HCT116 (cell line): ENCODE data around the gene CFAP61. TPM values are rescaled to one million over a fixed set of nuclear protein-coding genes. Genes with fewer than 3 reads are reported as not detected.

ENCODE experiments used
- ATAC-seq: fragments of 200-7000 bp; cut with Tn5 transposase; 2 replicates; pipeline ENCODE4 v1.9.1; 2020; ENCODE audit warnings: mild to moderate bottlenecking, moderate library complexity
- BruUV-seq: library from RNA; stranded (reverse); fragments of 400-500 nt; replicated peaks from 2 replicates; lab custom pipeline; 2021; lab: Mats Ljungman, UMichigan
- CTCF ChIA-PET: fragments of 300-600 bp; sonication (Branson Sonifier 250); formaldehyde crosslinking; loops from one replicate; lab custom pipeline; 2021; ENCODE audit warnings: antibody characterized with exemption; lab: Charles Lee
- POLR2A ChIA-PET: fragments of 300-600, 350-600 bp; sonication (Branson Sonifier 250); formaldehyde crosslinking; loops from one replicate; lab custom pipeline; 2021; ENCODE audit warnings: antibody characterized with exemption; lab: Charles Lee
- RAD21 ChIA-PET, 2 experiments: fragments of 300-600 bp; sonication (Branson Sonifier 250); formaldehyde crosslinking; loops; one replicate each; lab custom pipeline; 2023; ENCODE audit warnings: low total read pairs in 2 of 2; ENCODE audit not compliant: uncharacterized antibody in 2 of 2, unreplicated experiment in 2 of 2, low non-redundant PET in 1 of 2; lab: Charles Lee
- DNase-seq: peaks from one replicate; pipeline ENCODE4 v3.0.0-alpha.2; 2010; ENCODE audit warnings: low read depth, low spot score
- H2AFZ ChIP-seq: fragments of 200-600 bp; shearing (Covaris generic), sonication (generic); 2 replicates; pipeline ENCODE4 v1.6.1; 2017; ENCODE audit warnings: low read depth, mixed run types, mixed read lengths, antibody characterized with exemption, low read length; ENCODE audit not compliant: poor library complexity, severe bottlenecking
- H3K27ac ChIP-seq: 2 replicates; pipeline ENCODE4 v1.5.1; 2012; ENCODE audit warnings: low read depth, low read length
- H3K27me3 ChIP-seq: fragments of 200-600 bp; sonication (generic); 2 replicates; pipeline ENCODE4 v1.6.1; 2016; ENCODE audit warnings: mixed run types, low read length, mixed read lengths; ENCODE audit not compliant: insufficient read depth
- H3K36me3 ChIP-seq, 2 experiments: fragments of 200-500 bp in 1 of 2; fragments of 200-600 bp in 1 of 2; sonication (Bioruptor generic) in 1 of 2; sonication (generic) in 1 of 2; 2 replicates each; pipeline versions ENCODE4 v1.5.1 to v1.6.1; 2014 to 2016; ENCODE audit warnings: low read length in 2 of 2, inconsistent platforms in 1 of 2, mixed read lengths in 1 of 2, mixed run types in 1 of 2; ENCODE audit not compliant: insufficient read depth in 2 of 2, control insufficient read depth in 1 of 2
- H3K4me1 ChIP-seq, 2 experiments: fragments of 200-600 bp in 1 of 2; sonication (generic) in 1 of 2; 2 replicates each; pipeline versions ENCODE4 v1.5.1 to v1.6.1; 2012 to 2017; ENCODE audit warnings: low read length in 2 of 2, inconsistent platforms in 1 of 2, mild to moderate bottlenecking in 1 of 2, mixed read lengths in 1 of 2, mixed run types in 1 of 2, moderate library complexity in 1 of 2; ENCODE audit not compliant: insufficient read depth in 2 of 2, control insufficient read depth in 1 of 2
- H3K4me2 ChIP-seq: fragments of 200-600 bp; sonication (generic); 2 replicates; pipeline ENCODE4 v1.6.1; 2017; ENCODE audit warnings: mixed run types, low read length, mixed read lengths
- H3K4me3 ChIP-seq, 2 experiments: fragments of 200-600 bp in 1 of 2; sonication (generic) in 1 of 2; replicated peaks in 1 of 2; 2 replicates each; pipeline ENCODE4 v1.5.1; 2011 to 2016; ENCODE audit warnings: low read length in 2 of 2, control low read depth in 1 of 2, low read depth in 1 of 2, mild to moderate bottlenecking in 1 of 2, mixed read lengths in 1 of 2, mixed run types in 1 of 2
- H3K79me2 ChIP-seq: fragments of 200-600 bp; sonication (generic); 2 replicates; pipeline ENCODE4 v1.6.1; 2017; ENCODE audit warnings: mild to moderate bottlenecking, mixed run types, low read length, moderate library complexity, mixed read lengths; ENCODE audit not compliant: insufficient read depth
- H3K9ac ChIP-seq: fragments of 200-600 bp; sonication (generic); 2 replicates; pipeline ENCODE4 v1.6.1; 2016; ENCODE audit warnings: low read length, mixed read lengths
- H3K9me2 ChIP-seq: fragments of 200-600 bp; sonication (generic), shearing (Covaris generic); 2 replicates; pipeline ENCODE4 v1.6.1; 2017; ENCODE audit warnings: mixed run types, mild to moderate bottlenecking, moderate library complexity; ENCODE audit not compliant: insufficient read depth
- H3K9me3 ChIP-seq, 2 experiments: fragments of 200-500 bp in 1 of 2; fragments of 200-600 bp in 1 of 2; sonication (Bioruptor generic) in 1 of 2; sonication (generic) in 1 of 2; 2 replicates each; pipeline ENCODE4 v1.6.1; 2014 to 2017; ENCODE audit warnings: low read length in 2 of 2, mixed read lengths in 2 of 2, inconsistent platforms in 1 of 2, low read depth in 1 of 2, mild to moderate bottlenecking in 1 of 2, mixed run types in 1 of 2, moderate library complexity in 1 of 2; ENCODE audit not compliant: control insufficient read depth in 1 of 2, insufficient read depth in 1 of 2
- H4K20me1 ChIP-seq: fragments of 200-600 bp; sonication (generic), shearing (Covaris generic); 2 replicates; pipeline ENCODE4 v1.6.1; 2017; ENCODE audit warnings: mixed run types, mild to moderate bottlenecking, moderate library complexity; ENCODE audit not compliant: insufficient read depth
- ATF3 ChIP-seq: IDR thresholded peaks from 2 replicates; pipeline ENCODE4 v1.6.1; 2012
- CEBPB ChIP-seq: IDR thresholded peaks from 2 replicates; pipeline ENCODE4 v1.6.1; 2012; ENCODE audit warnings: low read depth
- CTCF ChIP-seq, 3 experiments: fragments of 200-600 bp in 1 of 3; sonication (generic) in 1 of 3; IDR thresholded peaks in 2 of 3; conservative IDR thresholded peaks in 1 of 3; 2 replicates each; pipeline ENCODE4 v1.5.1; 2012 to 2017; ENCODE audit warnings: low read depth in 2 of 3, low read length in 2 of 3, antibody characterized with exemption in 1 of 3, borderline replicate concordance in 1 of 3, control low read depth in 1 of 3, mild to moderate bottlenecking in 1 of 3, mixed read lengths in 1 of 3, mixed run types in 1 of 3, moderate library complexity in 1 of 3; ENCODE audit not compliant: insufficient read depth in 1 of 3
- EGR1 ChIP-seq: IDR thresholded peaks from 2 replicates; pipeline ENCODE4 v1.6.1; 2012; ENCODE audit warnings: low read depth
- ELF1 ChIP-seq: IDR thresholded peaks from 2 replicates; pipeline ENCODE4 v1.6.1; 2012; ENCODE audit warnings: low read depth, borderline replicate concordance
- EZH2 ChIP-seq: fragments of 200-600 bp; sonication (generic); IDR thresholded peaks from 2 replicates; pipeline ENCODE4 v1.6.1; 2017; ENCODE audit warnings: antibody characterized with exemption, mixed run types
- EZH2phosphoT487 ChIP-seq: fragments of 200-600 bp; IDR thresholded peaks from 2 replicates; pipeline ENCODE4 v1.6.1; 2018; ENCODE audit warnings: antibody characterized with exemption, borderline replicate concordance
- FOSL1 ChIP-seq: IDR thresholded peaks from 2 replicates; pipeline ENCODE4 v1.6.1; 2012; ENCODE audit warnings: low read depth
- MAX ChIP-seq: IDR thresholded peaks from 2 replicates; pipeline ENCODE4 v1.6.1; 2012
- POLR2A ChIP-seq: IDR thresholded peaks from 2 replicates; pipeline ENCODE4 v1.7.0; 2011; ENCODE audit warnings: borderline replicate concordance; ENCODE audit not compliant: insufficient read depth, insufficient read length; ENCODE audit errors: extremely low read depth
- POLR2AphosphoS5 ChIP-seq: IDR thresholded peaks from 2 replicates; pipeline ENCODE4 v1.6.1; 2011; ENCODE audit warnings: mild to moderate bottlenecking, low read depth, low read length, moderate library complexity
- RAD21 ChIP-seq: IDR thresholded peaks from 2 replicates; pipeline ENCODE4 v1.6.1; 2012; ENCODE audit warnings: low read depth, mild to moderate bottlenecking
- SP1 ChIP-seq: IDR thresholded peaks from 2 replicates; pipeline ENCODE4 v1.6.1; 2012; ENCODE audit warnings: low read depth
- SRF ChIP-seq: IDR thresholded peaks from 2 replicates; pipeline ENCODE4 v1.6.1; 2012; ENCODE audit warnings: low read depth
- TCF7L2 ChIP-seq: IDR thresholded peaks from 2 replicates; pipeline ENCODE4 v1.7.0; 2011; ENCODE audit warnings: borderline replicate concordance, inconsistent platforms; ENCODE audit not compliant: insufficient read depth, insufficient read length; ENCODE audit errors: extremely low read depth
- YY1 ChIP-seq: IDR thresholded peaks from 2 replicates; pipeline ENCODE4 v1.6.1; 2011; ENCODE audit warnings: low read length, low read depth, moderate library complexity, mild to moderate bottlenecking; ENCODE audit not compliant: insufficient replicate concordance; ENCODE audit errors: extremely low read depth
- intact Hi-C: fragments of 100-400 bp; cut with micrococcal nuclease; formaldehyde crosslinking; loops from 2 replicates; pipeline ENCODE4 v1.10.0; 2022
- total RNA-seq: library from RNA; stranded (reverse); gene quantifications from one replicate; pipeline ENCODE4 v1.2.1, GENCODE V29; 2021; ENCODE audit not compliant: unreplicated experiment

Gene CFAP61
- total RNA-seq, 1 experiment from 2014 or later = 1.7 TPM

GRCh38 chr20:20085812-20086211, 33.5 kb downstream of the CFAP61 start:
- H3K4me1 ChIP-seq = no peaks in the 10 kb centered on the region
- no peak for DNase-seq
- ChIA-PET POLR2A (no interaction called here), RAD21 (no interaction called here), CTCF (interaction anchor here (1.3 kb wide), 1 partner anchor 152 kb away, joined by 3 read pairs; no protein-coding TSS in a partner anchor)
- peaks cover 8% of the 10 kb centered on the region for H3K27me3 ChIP-seq
- no peak overlapping the region for H3K4me3 ChIP-seq
- H3K9me2 ChIP-seq = no peaks in the 10 kb centered on the region
- intact Hi-C loops = loop anchor here (2.0 kb wide), 1 partner anchor 507 kb away; no protein-coding TSS in a partner anchor
- no peak for ATAC-seq
- no peak overlapping the region for H3K9ac ChIP-seq
- no peak overlapping the region for H3K27ac ChIP-seq
- no peak for TF ChIP-seq YY1
- TF ChIP-seq SP1 = no peak
- TF ChIP-seq SRF = no peak
- no peak for TF ChIP-seq EZH2
- no peak for TF ChIP-seq ATF3
- TF ChIP-seq EGR1 = no peak
- no peak for TF ChIP-seq ELF1
- TF ChIP-seq EZH2phosphoT487 = no peak
- TF ChIP-seq MAX = no peak
- TF ChIP-seq POLR2AphosphoS5 = no peak
- no peak for TF ChIP-seq POLR2A
- no peak for TF ChIP-seq TCF7L2
- no peaks in the 10 kb centered on the region for H4K20me1 ChIP-seq
- H3K36me3 ChIP-seq = no peaks in the 10 kb centered on the region
- no peaks in the 10 kb centered on the region for H3K79me2 ChIP-seq
- no TSS peak for BruUV-seq
- H3K4me2 ChIP-seq = no peak overlapping the region
- no peaks in the 10 kb centered on the region for H3K9me3 ChIP-seq
- H2AFZ ChIP-seq = no peak overlapping the region

GRCh38 chr20:20089018-20089417, 36.7 kb downstream of the CFAP61 start:
- H3K4me2 ChIP-seq = no peak overlapping the region
- no peak overlapping the region for H3K9ac ChIP-seq
- no peak overlapping the region for H3K4me3 ChIP-seq
- no peaks in the 10 kb centered on the region for H3K9me2 ChIP-seq
- H3K27ac ChIP-seq = no peak overlapping the region
- no TSS peak for BruUV-seq
- no peaks in the 10 kb centered on the region for H3K36me3 ChIP-seq
- no peaks in the 10 kb centered on the region for H3K79me2 ChIP-seq
- no peak for DNase-seq
- no peak for TF ChIP-seq CTCF (IDR thresholded peaks at IDR 0.05 in 2 of 3, conservative IDR thresholded peaks at IDR 0.05 in 1 of 3; ENCODE audit: borderline replicate concordance in 1 of 3, insufficient read depth in 1 of 3, low read depth in 2 of 3, low read length in 2 of 3)
- TF ChIP-seq ELF1 = no peak
- TF ChIP-seq ATF3 = no peak
- TF ChIP-seq RAD21 = no peak
- no peak for TF ChIP-seq CEBPB
- no peak for TF ChIP-seq FOSL1
- TF ChIP-seq EGR1 = no peak
- TF ChIP-seq, all 23 proteins: peak for 0
- no peaks in the 10 kb centered on the region; the same call in 1 of the 2 replicates for H3K27me3 ChIP-seq
- H3K9me3 ChIP-seq = no peaks in the 10 kb centered on the region
- H2AFZ ChIP-seq = no peak overlapping the region
- H4K20me1 ChIP-seq = no peaks in the 10 kb centered on the region
- POLR2A ChIA-PET = no interaction called here
- H3K4me1 ChIP-seq = no peaks in the 10 kb centered on the region
- RAD21 ChIA-PET = no interaction called here
- CTCF ChIA-PET = no interaction called here
- intact Hi-C loops = no loop called here
- ATAC-seq = no peak
